AML-193 (cell line): ENCODE measurements around the gene CTDSPL.
A peak's percentile ranks its signal among the peaks of the same experiment; 100 is the strongest.
"Not testable (repeated sequence)": the region's sequence is repeated elsewhere in the genome, so short reads cannot be mapped to it uniquely, and the experiment has no call there.

Experiments
- DNase-seq, 2 experiments: peaks; one replicate each; lab custom pipeline; 2025; lab: John Stamatoyannopoulos, UW

Gene CTDSPL, protein sequence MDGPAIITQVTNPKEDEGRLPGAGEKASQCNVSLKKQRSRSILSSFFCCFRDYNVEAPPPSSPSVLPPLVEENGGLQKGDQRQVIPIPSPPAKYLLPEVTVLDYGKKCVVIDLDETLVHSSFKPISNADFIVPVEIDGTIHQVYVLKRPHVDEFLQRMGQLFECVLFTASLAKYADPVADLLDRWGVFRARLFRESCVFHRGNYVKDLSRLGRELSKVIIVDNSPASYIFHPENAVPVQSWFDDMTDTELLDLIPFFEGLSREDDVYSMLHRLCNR

GRCh38 chr3:37861620-37862041 is at the start of gene CTDSPL:
Gene CTDSPL, plus strand, starts transcription at chr3:37861880. Its CDS starts 320 bp downstream, at chr3:37862200.
- peak in 1 of 2 experiments; percentile 13 for DNase-seq

DNA sequence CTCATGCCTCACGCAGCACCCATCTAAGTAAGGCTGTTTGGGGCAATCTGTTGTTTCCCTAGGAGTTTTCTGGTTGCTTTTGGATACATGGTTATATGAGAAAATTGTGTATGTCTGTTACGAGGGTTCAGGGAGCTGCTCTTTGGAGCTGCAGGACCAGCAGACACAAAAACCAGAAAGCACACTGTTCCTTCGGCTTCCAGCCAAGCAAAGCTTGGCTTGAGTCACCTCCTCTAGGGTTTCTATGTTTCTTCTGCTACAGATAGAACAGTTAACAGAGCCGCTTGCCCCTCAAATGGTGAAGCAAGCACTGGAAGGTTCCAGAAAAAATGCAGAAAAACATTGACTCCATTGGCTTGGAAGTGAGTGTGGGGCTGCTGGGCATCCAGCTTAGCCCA is 49.2 kb upstream of the CTDSPL start:
- no peak for DNase-seq

GRCh38 chr3:37813403-37813802 is 48.3 kb upstream of the CTDSPL start:
- peak in 1 of 2 experiments; percentile 9 for DNase-seq

- peak; percentile 7 to 46 for DNase-seq
Measured at GRCh38 chr3:37814547-37814946, 47.1 kb upstream of the CTDSPL start.

DNA sequence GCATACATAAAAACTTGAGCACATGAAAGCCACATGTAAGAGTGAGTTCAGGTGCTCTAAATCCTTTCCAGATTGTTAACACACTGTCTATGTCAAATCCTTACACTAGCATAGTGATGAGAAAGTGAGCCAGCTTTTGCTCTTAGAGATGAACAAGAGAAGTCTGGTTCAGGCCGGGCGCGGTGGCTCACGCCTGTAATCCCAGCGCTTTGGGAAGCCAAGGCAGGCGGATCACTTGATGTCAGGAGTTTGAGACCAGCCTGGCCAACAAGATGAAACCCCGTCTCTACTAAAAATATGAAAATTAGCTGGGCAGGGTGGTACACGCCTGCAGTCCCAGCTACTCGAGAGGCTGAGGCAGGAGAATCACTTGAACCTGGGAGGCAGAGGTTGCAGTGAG is 46.5 kb upstream of the CTDSPL start:
- DNase-seq = not testable (repeated sequence)

- DNase-seq = no peak
Measured at GRCh38 chr3:37816271-37816670, 45.4 kb upstream of the CTDSPL start.

GRCh38 chr3:37819591-37819990 is 42.1 kb upstream of the CTDSPL start:
- DNase-seq = no peak

DNA sequence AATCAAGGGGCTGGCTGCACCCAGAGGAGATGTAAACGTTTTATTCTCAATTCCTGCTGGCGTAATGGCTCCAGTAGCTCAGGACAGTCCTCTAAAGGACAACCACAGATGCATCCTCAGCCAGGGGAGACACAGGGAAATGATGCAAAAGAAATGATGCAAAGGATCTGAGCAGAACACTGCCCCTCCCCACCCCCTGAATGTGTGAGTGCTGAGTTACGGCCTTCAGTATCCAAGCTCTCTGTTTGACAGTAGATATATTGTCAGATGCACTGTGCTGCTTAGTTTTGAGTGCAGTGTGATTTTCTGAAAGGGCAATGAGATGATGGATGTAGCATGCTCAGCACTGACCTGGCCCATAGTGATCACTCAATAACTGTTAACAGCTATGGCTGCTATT is 41.4 kb upstream of the CTDSPL start:
- no peak for DNase-seq

- no peak for DNase-seq
Measured at GRCh38 chr3:37823189-37823588, 38.5 kb upstream of the CTDSPL start.

DNA sequence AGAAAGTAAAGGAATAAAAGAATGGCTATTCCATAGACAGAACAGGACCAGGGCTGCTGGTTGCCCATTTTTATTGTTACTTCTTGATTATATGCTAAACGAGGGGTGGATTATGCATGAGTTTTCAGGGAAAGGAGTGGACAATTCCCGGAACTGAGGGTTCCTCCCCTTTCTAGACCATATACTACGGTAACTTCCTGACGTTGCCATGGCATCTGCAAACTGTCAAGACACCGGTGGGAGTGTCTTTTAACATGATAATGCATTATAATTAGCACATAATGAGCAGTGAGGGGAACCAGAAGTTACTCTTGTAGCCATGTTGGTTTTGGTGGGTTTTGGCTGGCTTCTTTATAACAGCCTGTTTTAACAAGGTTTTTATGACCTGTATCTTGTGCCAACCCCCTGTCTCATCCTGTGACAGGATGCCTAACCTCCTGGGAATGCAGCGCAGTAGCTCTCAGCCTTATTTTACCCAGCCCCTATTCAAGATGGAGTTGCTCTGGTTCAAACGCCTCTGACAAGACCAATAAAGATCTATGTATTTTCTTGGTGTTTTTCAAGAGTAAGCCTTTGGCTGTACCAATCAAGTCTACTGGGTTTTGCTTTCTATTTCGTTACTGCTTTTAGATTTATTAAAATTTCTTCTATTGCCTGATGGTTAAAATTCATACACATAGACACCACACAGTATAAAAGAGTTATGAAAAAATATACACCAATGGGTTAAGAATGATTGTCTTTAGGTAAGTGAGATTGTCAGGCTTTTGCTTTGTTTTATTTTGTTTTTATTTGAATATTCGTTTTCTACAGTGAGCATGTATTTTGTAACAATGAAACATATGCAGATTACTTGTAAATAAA is 37.4 kb upstream of the CTDSPL start:
- DNase-seq = no peak

DNA sequence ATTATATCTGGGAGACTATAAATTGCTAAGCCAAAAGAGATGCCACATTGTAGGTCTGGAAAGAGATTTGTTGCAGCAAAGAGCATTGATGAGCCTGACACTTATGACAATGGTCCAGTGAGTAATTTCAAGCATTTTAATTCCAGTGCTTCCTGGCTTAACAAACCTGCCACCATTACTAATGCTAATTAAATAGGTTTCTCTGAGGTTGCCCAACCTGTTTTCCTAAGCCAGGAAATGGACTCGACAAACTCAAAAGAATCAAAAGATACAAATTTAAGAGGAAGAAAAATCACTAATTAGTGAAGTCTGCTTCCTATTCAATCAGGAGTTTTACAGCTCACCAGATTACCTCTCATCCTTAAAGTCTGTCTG is 36.7 kb upstream of the CTDSPL start:
- DNase-seq = no peak

DNA sequence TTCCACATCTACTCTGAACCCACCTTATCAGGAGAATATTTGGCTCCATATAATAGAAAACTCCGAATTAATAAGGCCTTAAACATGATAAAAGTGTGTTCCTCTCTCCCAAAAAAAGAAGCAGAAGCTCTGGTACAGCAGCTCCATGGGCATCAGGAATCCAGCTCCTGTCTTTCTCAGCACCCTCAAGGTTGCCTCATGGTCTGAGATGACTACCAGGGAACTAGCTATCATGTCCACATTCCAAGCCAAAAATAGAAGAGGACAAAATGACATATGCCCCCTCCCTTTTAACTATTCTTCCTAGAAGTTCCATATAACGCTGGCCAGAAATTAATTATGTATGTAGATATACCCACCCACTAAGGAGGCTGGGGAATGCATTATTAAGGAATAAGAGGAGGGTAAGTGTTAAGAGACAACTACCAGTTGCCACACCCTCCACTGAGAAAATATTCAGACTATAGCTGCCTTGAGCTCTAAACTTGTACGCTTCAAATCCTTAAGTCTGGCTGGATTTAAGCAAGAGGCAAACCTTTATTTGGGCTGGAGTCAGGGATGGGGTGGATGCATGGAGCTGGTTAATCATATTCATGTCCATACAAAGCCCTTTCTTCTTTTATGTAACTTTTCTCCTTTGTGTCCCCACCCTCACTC is 35.8 kb upstream of the CTDSPL start:
- no peak for DNase-seq

GRCh38 chr3:37826502-37826901 is 35.2 kb upstream of the CTDSPL start:
- no peak for DNase-seq

DNA sequence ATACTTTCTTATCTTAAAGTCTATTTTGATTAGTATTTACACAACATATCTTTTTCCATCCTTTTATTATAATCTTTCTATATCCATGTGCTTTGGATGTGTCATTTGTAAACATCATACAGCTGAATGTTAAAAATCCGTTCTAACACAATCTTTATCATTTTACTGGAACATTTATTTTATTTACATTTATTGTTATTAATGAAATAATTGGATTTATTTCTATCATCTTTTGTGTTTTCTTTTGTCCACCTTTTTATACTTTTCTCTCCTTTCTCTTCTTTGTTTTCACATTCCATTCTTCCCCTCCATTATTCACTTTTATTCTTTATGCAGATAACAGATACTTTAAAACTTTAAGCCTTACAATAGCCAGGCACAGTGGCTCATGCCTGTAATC is 34.7 kb upstream of the CTDSPL start:
- no peak for DNase-seq

- no peak for DNase-seq
Measured at GRCh38 chr3:37832480-37832879, 29.2 kb upstream of the CTDSPL start.

DNA sequence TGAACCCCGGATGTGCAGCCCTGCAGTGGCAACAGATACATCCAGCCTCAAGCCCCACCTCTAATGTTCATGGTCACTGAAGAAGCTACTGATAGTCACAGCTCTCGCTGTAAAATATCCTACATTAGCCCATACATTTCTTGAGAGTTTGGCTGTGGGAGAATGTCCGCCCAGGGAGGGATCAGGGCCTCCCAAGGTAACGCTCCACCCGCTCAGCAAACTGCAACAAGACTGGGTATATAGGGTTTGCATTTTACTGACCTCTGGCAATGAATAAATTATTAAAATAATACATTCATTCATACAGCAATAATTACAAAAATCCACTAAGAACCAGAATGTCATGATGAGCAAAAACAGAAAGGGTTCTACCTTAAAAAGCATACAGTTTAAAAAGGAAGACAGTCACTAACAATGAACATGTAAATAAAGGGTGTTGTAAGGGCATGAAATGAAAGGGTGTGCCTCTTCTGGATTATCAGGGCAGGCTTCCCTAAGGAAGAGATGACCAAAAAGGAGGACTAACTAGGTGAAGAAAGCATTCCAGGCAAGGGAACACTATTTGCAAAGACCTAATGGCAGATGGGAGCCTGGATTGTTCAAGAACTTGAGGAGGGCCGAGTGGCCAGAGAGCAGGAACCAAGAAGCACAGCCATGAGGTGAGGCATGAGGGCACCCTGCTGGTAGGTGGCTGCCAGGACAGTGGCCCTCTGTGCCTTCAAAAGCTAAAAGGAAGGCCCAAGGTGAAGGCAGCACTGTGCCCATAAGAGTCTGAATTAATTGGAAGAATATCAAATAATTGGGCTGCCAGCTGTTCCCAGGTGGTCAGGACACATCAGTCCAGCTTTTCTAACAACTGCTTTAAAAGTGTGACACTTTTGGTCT is 28.1 kb upstream of the CTDSPL start:
- peak in 1 of 2 experiments; percentile 16 for DNase-seq

GRCh38 chr3:37836589-37836988 is 25.1 kb upstream of the CTDSPL start:
- DNase-seq = no peak

DNA sequence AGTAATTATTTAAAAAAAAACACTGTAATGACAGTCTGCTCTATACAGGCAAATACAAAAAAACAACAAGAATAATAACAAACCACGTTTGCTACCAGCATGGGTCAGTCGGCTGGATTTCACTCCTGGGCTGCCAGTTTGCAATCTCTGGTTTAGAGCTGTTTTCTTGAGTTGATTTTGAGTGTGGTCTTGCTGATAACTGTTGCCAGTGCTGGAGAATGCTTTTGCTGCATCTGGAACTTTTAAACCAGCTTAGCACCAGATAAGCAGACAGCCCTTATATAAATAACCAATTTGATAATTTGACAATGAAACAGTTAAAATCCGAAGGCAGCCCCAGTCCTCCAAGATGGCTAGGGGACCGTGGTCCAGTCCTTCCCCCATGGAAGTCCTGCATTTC is 14.0 kb upstream of the CTDSPL start:
- DNase-seq = no peak

- DNase-seq = no peak
Measured at GRCh38 chr3:37849146-37849923, 12.3 kb upstream of the CTDSPL start.

GRCh38 chr3:37852097-37852496 is 9.6 kb upstream of the CTDSPL start:
- DNase-seq = no peak

- DNase-seq = no peak
Measured at GRCh38 chr3:37852771-37853170, 8.9 kb upstream of the CTDSPL start.
